Measurements from ENCODE around the gene UROC1.

DNA sequence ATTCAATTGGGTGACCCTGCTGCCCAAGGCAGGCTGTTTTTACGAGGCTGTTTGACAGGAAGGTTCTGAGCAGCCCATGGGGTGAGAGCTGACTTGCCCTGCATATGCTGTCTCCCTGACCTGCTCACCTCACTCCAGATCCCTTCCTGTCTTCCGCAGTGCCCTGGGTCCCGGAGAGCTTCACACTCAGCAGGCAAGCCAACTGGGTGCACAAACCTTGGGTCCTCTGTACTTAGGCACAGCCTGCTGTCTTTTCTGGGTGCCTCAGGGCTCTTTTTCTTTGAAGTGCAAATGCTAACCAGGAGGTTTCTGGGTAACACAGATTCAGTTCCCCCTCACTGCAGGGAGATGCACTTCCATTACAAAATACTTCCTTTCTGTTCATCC lies 74.7 kb downstream of the UROC1 start:
- TF ChIP-seq XRCC5 (optimal IDR thresholded peaks at IDR 0.05; ENCODE audit: low read length): no peak
- no peak for TF ChIP-seq ZFP41 (CRISPR knock-in tag; IDR thresholded peaks at IDR 0.05; ENCODE audit: borderline replicate concordance)
- no peak for TF ChIP-seq ZBTB49 (CRISPR knock-in tag; IDR thresholded peaks at IDR 0.05; ENCODE audit: borderline replicate concordance)
